Stimulated activated naive CD8-positive, alpha-beta T cell treated with anti-CD3 and anti-CD28 coated beads, Interleukin-15, Interleukin-2, amounts not matched to agents 100 U/mL and 50 U/mL, for 24 hours (primary cell): ENCODE measurements around the gene CTBP1.

ENCODE experiments used
- ATAC-seq: fragments of 150-1000 bp; cut with Tn5 transposase; one replicate; pipeline ENCODE4 v1.10.0; 2021
- DNase-seq: peaks from one replicate; pipeline ENCODE4 v3.0.0; 2021

CTBP1 gene

GRCh38 chr4:1249731-1250526 lies 999 bp upstream of the CTBP1 start:
- ATAC-seq, result peak; percentile 17
- peak; percentile 71 for DNase-seq

GRCh38 chr4:1249148-1249730 lies 309 bp upstream of the CTBP1 start:
- ATAC-seq, result peak; percentile 58
- DNase-seq, result peak; percentile 85

GRCh38 chr4:1247864-1248244 lies 1.1 kb downstream of the CTBP1 start:
- no peak for DNase-seq
- ATAC-seq, result no peak

- peak; percentile 58 for DNase-seq
- ATAC-seq, result no peak
Measured at GRCh38 chr4:1246901-1247863, 1.7 kb downstream of the CTBP1 start.

- DNase-seq (peak; percentile 32), ATAC-seq (no peak)
Measured at GRCh38 chr4:1246111-1246881, 2.6 kb downstream of the CTBP1 start.

GRCh38 chr4:1245481-1246051 lies 3.4 kb downstream of the CTBP1 start:
- ATAC-seq (no peak), DNase-seq (no peak)

- DNase-seq (no peak), ATAC-seq (no peak)
Measured at GRCh38 chr4:1244978-1245471, 3.9 kb downstream of the CTBP1 start.

GRCh38 chr4:1244081-1244977 lies 4.6 kb downstream of the CTBP1 start:
- DNase-seq (no peak), ATAC-seq (no peak)

- no peak for ATAC-seq
- DNase-seq, result no peak
Measured at GRCh38 chr4:1243451-1244080, 5.4 kb downstream of the CTBP1 start.

- DNase-seq, result no peak
- no peak for ATAC-seq
Measured at GRCh38 chr4:1242506-1243450, 6.2 kb downstream of the CTBP1 start.

GRCh38 chr4:1241936-1242505 lies 6.9 kb downstream of the CTBP1 start:
- DNase-seq (no peak), ATAC-seq (no peak)

GRCh38 chr4:1241466-1241935 lies 7.4 kb downstream of the CTBP1 start:
- ATAC-seq (no peak), DNase-seq (no peak)

- no peak for ATAC-seq
- no peak for DNase-seq
Measured at GRCh38 chr4:1240721-1241465, 8.0 kb downstream of the CTBP1 start.

- DNase-seq (no peak), ATAC-seq (no peak)
Measured at GRCh38 chr4:1239950-1240307, 9.0 kb downstream of the CTBP1 start.

GRCh38 chr4:1239141-1239949 lies 9.6 kb downstream of the CTBP1 start:
- ATAC-seq, result no peak
- no peak for DNase-seq

- no peak for DNase-seq
- ATAC-seq, result no peak
Measured at GRCh38 chr4:1238676-1239000, 10.3 kb downstream of the CTBP1 start.
